ENCODE results near the gene SULT1A2.

- TF ChIP-seq POLR2A (IDR thresholded peaks at IDR 0.05) (no peak), POLR2AphosphoS5 (IDR thresholded peaks at IDR 0.05) (no peak), CTCF (IDR thresholded peaks at IDR 0.05) (no peak)
Observed at GRCh38 chr16:28603381-28604185, 6.7 kb upstream of the SULT1A2 start.
